Measurements from ENCODE around the gene TSPAN9. TPM values are rescaled to one million over a fixed set of nuclear protein-coding genes. Genes with fewer than 3 reads are reported as not detected.

The TSPAN9 gene
- polyA plus RNA-seq, 1 experiment, result 67.0 TPM

DNA sequence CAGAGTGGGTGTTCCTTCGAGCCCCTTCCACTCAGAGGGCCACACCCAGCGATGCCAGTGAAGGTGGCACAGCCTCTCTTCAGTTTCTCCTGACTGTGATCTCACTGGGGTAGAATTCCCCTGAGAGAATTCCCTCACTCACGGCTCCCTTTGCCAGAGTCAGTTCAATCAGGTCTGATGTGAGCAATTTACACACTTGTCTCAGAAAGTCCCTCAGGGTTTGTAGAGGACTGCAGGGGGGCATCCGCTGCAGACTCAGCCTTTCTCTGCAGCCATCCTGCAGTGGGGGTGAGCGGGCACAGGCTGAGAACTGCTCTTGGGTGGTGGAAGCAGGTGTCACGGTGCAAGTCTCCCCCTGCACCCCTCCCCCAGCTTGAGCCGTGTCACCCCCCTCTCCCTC, 208.4 kb downstream of the TSPAN9 start:
- Histone ChIP-seq H3K4me3 (ENCODE audit: low read depth, low read length) (no peak overlapping the region), H3K36me3 (ENCODE audit: control insufficient read depth, insufficient read depth, low read length) (peaks cover 6% of the 10 kb centered on the region), H3K27me3 (ENCODE audit: control insufficient read depth, insufficient read depth, low read length) (peaks cover 1% of the 10 kb centered on the region; the same call in 1 of the 2 replicates)
- CTCF ChIA-PET, result interaction anchor here (1.5 to 1.7 kb wide), 3 partner anchors 10 to 149 kb away, joined by 3 to 8 read pairs (median 7); no protein-coding TSS in a partner anchor
- DNase-seq (ENCODE audit: low read depth), result no peak
- POLR2A ChIA-PET, result no interaction called here
- TF ChIP-seq, protein P1, sequence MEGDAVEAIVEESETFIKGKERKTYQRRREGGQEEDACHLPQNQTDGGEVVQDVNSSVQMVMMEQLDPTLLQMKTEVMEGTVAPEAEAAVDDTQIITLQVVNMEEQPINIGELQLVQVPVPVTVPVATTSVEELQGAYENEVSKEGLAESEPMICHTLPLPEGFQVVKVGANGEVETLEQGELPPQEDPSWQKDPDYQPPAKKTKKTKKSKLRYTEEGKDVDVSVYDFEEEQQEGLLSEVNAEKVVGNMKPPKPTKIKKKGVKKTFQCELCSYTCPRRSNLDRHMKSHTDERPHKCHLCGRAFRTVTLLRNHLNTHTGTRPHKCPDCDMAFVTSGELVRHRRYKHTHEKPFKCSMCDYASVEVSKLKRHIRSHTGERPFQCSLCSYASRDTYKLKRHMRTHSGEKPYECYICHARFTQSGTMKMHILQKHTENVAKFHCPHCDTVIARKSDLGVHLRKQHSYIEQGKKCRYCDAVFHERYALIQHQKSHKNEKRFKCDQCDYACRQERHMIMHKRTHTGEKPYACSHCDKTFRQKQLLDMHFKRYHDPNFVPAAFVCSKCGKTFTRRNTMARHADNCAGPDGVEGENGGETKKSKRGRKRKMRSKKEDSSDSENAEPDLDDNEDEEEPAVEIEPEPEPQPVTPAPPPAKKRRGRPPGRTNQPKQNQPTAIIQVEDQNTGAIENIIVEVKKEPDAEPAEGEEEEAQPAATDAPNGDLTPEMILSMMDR (IDR thresholded peaks at IDR 0.05; ENCODE audit: insufficient read depth, low read depth, low read length), result no peak

DNA sequence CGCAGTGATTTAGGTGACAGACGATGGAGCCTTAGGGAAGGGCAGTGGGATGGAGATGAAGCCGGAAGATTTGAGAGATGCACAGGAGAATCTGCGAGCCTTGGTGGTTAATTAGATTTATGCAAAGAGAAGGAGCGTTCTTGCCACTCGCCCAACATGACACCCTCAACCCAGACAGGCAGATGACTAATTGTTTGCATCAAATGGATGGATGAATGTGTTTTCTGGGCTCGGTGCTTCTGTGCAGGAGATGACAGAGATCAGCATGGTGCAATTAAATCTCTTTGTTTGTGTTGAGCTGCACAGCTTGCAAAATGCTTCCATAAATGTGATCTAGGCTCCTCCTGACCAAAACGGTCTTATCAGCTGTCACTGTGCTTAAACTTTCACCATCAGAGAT, 211.5 kb downstream of the TSPAN9 start:
- CTCF ChIA-PET, result interaction anchor here (2.1 to 4.7 kb wide), 2 partner anchors 12 to 215 kb away, joined by 10 to 46 read pairs; no protein-coding TSS in a partner anchor

DNA sequence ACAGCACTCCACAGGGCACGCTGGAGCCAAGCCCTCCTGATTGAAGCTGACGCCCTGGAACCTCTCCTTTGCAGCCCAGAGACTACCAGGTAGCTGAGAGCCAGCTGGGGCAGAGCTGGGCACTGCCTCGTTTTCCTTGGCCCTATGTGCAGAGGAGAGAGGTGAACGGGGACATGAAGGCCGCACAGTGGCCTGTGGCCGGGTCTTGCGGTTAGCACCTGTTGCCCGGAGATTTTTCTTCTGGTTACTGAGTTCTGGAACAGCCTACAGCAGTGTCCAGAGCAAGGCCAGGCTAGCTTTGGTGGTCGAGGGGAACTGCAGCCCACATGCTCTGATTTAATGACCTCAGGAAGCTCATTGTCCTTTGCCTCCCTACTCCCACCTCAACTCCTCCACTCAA, 212.5 kb downstream of the TSPAN9 start:
- Histone ChIP-seq H3K4me3 (ENCODE audit: low read depth, low read length) (no peak overlapping the region), H3K27me3 (ENCODE audit: control insufficient read depth, insufficient read depth, low read length) (peaks cover 1% of the 10 kb centered on the region; the same call in 1 of the 2 replicates), H3K36me3 (ENCODE audit: control insufficient read depth, insufficient read depth, low read length) (no peaks in the 10 kb centered on the region; the same call in 1 of the 2 replicates)
- POLR2A ChIA-PET, result no interaction called here
- TF ChIP-seq, protein P1 (IDR thresholded peaks at IDR 0.05; ENCODE audit: insufficient read depth, low read depth, low read length), result no peak
- CTCF ChIA-PET, result interaction anchor here (0.7 to 4.7 kb wide), 3 partner anchors 11 to 237 kb away, joined by 3 to 46 read pairs (median 10); no protein-coding TSS in a partner anchor
- no peak for DNase-seq (ENCODE audit: low read depth)

More for the DNA sequence above, 211.5 kb downstream of the TSPAN9 start:
- Histone ChIP-seq H3K36me3 (ENCODE audit: control insufficient read depth, insufficient read depth, low read length) (no peaks in the 10 kb centered on the region; the same call in 1 of the 2 replicates), H3K4me3 (ENCODE audit: low read depth, low read length) (no peak overlapping the region), H3K27me3 (ENCODE audit: control insufficient read depth, insufficient read depth, low read length) (peaks cover 1% of the 10 kb centered on the region; the same call in 1 of the 2 replicates)
- POLR2A ChIA-PET, result no interaction called here
- no peak for DNase-seq (ENCODE audit: low read depth)
- TF ChIP-seq, protein P1 (IDR thresholded peaks at IDR 0.05; ENCODE audit: insufficient read depth, low read depth, low read length), result no peak

DNA sequence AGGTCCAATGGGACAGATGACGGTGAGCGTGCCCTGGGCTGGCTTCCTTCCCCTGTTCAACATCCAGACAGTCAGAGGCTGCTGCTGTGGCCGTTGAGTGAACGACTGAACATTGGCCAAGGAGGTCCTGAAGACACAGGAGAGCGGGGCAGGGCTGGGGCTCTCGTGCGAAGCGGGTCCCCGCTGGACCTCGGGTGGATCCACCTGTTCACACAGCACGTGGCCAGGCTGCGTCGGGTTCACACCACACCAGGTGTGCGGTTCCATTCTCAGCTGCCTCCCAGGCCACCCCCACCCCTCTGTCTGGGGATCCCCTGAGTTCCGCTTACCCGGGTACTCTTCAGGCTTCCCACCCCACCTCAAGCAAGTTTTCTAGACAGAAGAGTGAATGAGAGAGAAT, 214.8 kb downstream of the TSPAN9 start:
- H3K36me3 ChIP-seq (ENCODE audit: control insufficient read depth, insufficient read depth, low read length), result no peaks in the 10 kb centered on the region
- no peak for DNase-seq (ENCODE audit: low read depth)
- ChIA-PET POLR2A (no interaction called here), CTCF (interaction anchor here (1.1 to 1.4 kb wide), 3 partner anchors 17 to 486 kb away, joined by 3 to 4 read pairs (median 3); no protein-coding TSS in a partner anchor)
- TF ChIP-seq, protein P1 (IDR thresholded peaks at IDR 0.05; ENCODE audit: insufficient read depth, low read depth, low read length), result no peak
- no peak overlapping the region for H3K4me3 ChIP-seq (ENCODE audit: low read depth, low read length)
- peaks cover 1% of the 10 kb centered on the region; the same call in 1 of the 2 replicates for H3K27me3 ChIP-seq (ENCODE audit: control insufficient read depth, insufficient read depth, low read length)

DNA sequence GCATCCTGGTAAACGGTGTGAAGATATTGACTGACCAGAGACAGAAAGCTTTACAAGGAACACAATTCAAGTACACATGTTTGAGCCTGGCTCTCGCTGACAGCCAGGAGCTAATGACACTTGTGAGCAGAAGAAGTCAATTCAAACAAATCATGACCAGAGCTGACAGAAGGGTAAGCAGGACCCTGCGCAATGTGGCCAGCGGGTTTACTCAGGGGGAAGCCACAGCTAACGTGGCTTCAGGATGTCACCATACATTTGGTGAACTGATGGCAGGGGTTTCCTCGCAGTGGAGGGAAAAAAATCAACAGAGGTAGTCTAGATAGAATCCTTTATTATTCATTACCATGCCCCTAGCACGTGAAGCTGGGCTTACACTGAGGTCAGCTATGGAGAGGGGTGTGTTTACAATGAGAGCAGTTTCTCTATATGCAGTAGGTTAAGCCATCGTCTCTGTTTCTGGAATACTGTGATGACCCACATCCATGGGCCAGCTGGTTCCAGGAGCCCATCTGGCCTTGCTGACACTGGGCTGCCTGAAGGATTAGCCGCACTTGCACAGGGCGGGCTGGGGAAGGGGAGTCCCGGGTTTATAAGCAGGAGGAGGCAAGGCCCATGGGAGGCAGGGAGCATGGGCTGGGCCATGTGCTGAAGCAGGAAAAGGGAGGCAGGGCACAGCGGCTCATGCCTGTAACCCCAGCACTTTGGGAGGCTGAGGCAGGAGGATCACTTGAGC, 215.7 kb downstream of the TSPAN9 start:
- no peak for DNase-seq (ENCODE audit: low read depth)
- TF ChIP-seq, protein P1 (IDR thresholded peaks at IDR 0.05; ENCODE audit: insufficient read depth, low read depth, low read length), result no peak
- H3K36me3 ChIP-seq (ENCODE audit: control insufficient read depth, insufficient read depth, low read length), result no peaks in the 10 kb centered on the region
- H3K4me3 ChIP-seq (ENCODE audit: low read depth, low read length), result no peak overlapping the region
- POLR2A ChIA-PET, result no interaction called here
- peaks cover 1% of the 10 kb centered on the region; the same call in 1 of the 2 replicates for H3K27me3 ChIP-seq (ENCODE audit: control insufficient read depth, insufficient read depth, low read length)
- CTCF ChIA-PET, result interaction anchor here (0.6 to 1.4 kb wide), 3 partner anchors 220 to 485 kb away, joined by 3 read pairs; no protein-coding TSS in a partner anchor
